ENCODE results near the gene NGFR. TPM values are rescaled to one million over a fixed set of nuclear protein-coding genes. Genes with fewer than 3 reads are reported as not detected.

Gene NGFR
- total and polyA plus RNA-seq, 9 donors: 0.35 to 13.2 (median 3.4) TPM

- intact Hi-C loops (cut with DNase I): no loop called here
- no peak overlapping the region for H3K4me3 ChIP-seq
- no peaks in the 10 kb centered on the region for H3K9me3 ChIP-seq
- DNase-seq: no peak
- 81 to 92% (median 87%) methylated on average over 4 of the region's 4 CpGs for WGBS, 3 donors
- no peaks in the 10 kb centered on the region for H3K4me1 ChIP-seq (ENCODE audit: insufficient read depth)
- H3K27me3 ChIP-seq: no peaks in the 10 kb centered on the region
- H3K27ac ChIP-seq: no peak overlapping the region
- TF ChIP-seq POLR2A (IDR thresholded peaks at IDR 0.05) (no peak), CTCF (IDR thresholded peaks at IDR 0.05) (no peak), EP300 (IDR thresholded peaks at IDR 0.05) (no peak)
- H3K36me3 ChIP-seq: no peaks in the 10 kb centered on the region
Measured at GRCh38 chr17:49450181-49450580, 44.9 kb upstream of the NGFR start.

- WGBS, 3 donors: 82 to 100% (median 87%) methylated on average over 1 to 3 of the region's 3 CpGs
- TF ChIP-seq EP300 (IDR thresholded peaks at IDR 0.05) (no peak), POLR2A (IDR thresholded peaks at IDR 0.05) (no peak), CTCF (IDR thresholded peaks at IDR 0.05) (no peak)
- DNase-seq: no peak
- Histone ChIP-seq H3K27ac (no peak overlapping the region), H3K4me3 (no peak overlapping the region), H3K27me3 (no peaks in the 10 kb centered on the region), H3K36me3 (no peaks in the 10 kb centered on the region), H3K4me1 (ENCODE audit: insufficient read depth) (no peaks in the 10 kb centered on the region), H3K9me3 (no peaks in the 10 kb centered on the region)
- intact Hi-C loops (cut with DNase I): no loop called here
Measured at GRCh38 chr17:49450735-49451134, 44.4 kb upstream of the NGFR start.

- H3K4me3 ChIP-seq: no peak overlapping the region
- 60 to 68% (median 64%) methylated on average over 5 of the region's 5 CpGs for WGBS, 3 donors
- H3K27me3 ChIP-seq: no peaks in the 10 kb centered on the region
- DNase-seq: no peak
- H3K4me1 ChIP-seq (ENCODE audit: insufficient read depth): no peaks in the 10 kb centered on the region
- no peak overlapping the region for H3K27ac ChIP-seq
- TF ChIP-seq POLR2A (IDR thresholded peaks at IDR 0.05) (no peak), EP300 (IDR thresholded peaks at IDR 0.05) (no peak), CTCF (IDR thresholded peaks at IDR 0.05) (no peak)
- no peaks in the 10 kb centered on the region for H3K36me3 ChIP-seq
- intact Hi-C loops (cut with DNase I): no loop called here
- H3K9me3 ChIP-seq: no peaks in the 10 kb centered on the region
Measured at GRCh38 chr17:49452201-49452600, 42.9 kb upstream of the NGFR start.

- intact Hi-C loops (cut with DNase I): no loop called here
Measured at GRCh38 chr17:49452661-49453060, 42.4 kb upstream of the NGFR start.

More at GRCh38 chr17:49452661-49453060, 42.4 kb upstream of the NGFR start:
- DNase-seq: no peak
- no peaks in the 10 kb centered on the region for H3K4me1 ChIP-seq (ENCODE audit: insufficient read depth)
- H3K4me3 ChIP-seq: no peak overlapping the region
- no peaks in the 10 kb centered on the region for H3K27me3 ChIP-seq
- no peak overlapping the region for H3K27ac ChIP-seq
- TF ChIP-seq POLR2A (IDR thresholded peaks at IDR 0.05): no peak
- no peak for TF ChIP-seq CTCF (IDR thresholded peaks at IDR 0.05)
- TF ChIP-seq EP300 (IDR thresholded peaks at IDR 0.05): no peak
- WGBS, 3 donors: 90 to 95% (median 92%) methylated on average over 5 of the region's 5 CpGs
- H3K9me3 ChIP-seq: no peaks in the 10 kb centered on the region
- no peaks in the 10 kb centered on the region for H3K36me3 ChIP-seq

All from ovary (tissue), 9 donors.